H9 (cell line): ENCODE results near the gene SLC5A12. TPM values are rescaled to one million over a fixed set of nuclear protein-coding genes. Genes with fewer than 3 reads are reported as not detected.

ENCODE experiments used
- DNase-seq: peaks from one replicate; pipeline ENCODE4 v3.0.0-alpha.2; 2017
- H2AFZ ChIP-seq: one replicate; pipeline ENCODE4 v1.6.1; 2013; ENCODE audit warnings: mild to moderate bottlenecking, low read length, control low read depth, moderate library complexity
- H2AK5ac ChIP-seq: 2 replicates; pipeline ENCODE4 v1.6.1; 2013; ENCODE audit warnings: low read length, control low read depth, mixed read lengths; ENCODE audit not compliant: insufficient read length
- H2BK120ac ChIP-seq: one replicate; pipeline ENCODE4 v1.6.1; 2013; ENCODE audit warnings: low read depth, mild to moderate bottlenecking, low read length, control low read depth, inconsistent platforms; ENCODE audit not compliant: poor library complexity, severe bottlenecking
- H2BK12ac ChIP-seq: 2 replicates; pipeline ENCODE4 v1.6.1; 2013; ENCODE audit warnings: low read length, control low read depth, mixed read lengths, low read depth; ENCODE audit not compliant: insufficient read length
- H2BK15ac ChIP-seq: 2 replicates; pipeline ENCODE4 v1.6.1; 2013; ENCODE audit warnings: low read depth, low read length, control low read depth
- H2BK20ac ChIP-seq: one replicate; pipeline ENCODE4 v1.6.1; 2013; ENCODE audit warnings: low read depth, mild to moderate bottlenecking, low read length, control low read depth, inconsistent platforms; ENCODE audit not compliant: poor library complexity, severe bottlenecking
- H2BK5ac ChIP-seq: 2 replicates; pipeline ENCODE4 v1.6.1; 2013; ENCODE audit warnings: low read length, control low read depth, mixed read lengths; ENCODE audit not compliant: insufficient read length
- H3K14ac ChIP-seq: 2 replicates; pipeline ENCODE4 v1.6.1; 2013; ENCODE audit warnings: low read length, control low read depth; ENCODE audit not compliant: insufficient read depth
- H3K18ac ChIP-seq: 2 replicates; pipeline ENCODE4 v1.6.1; 2013; ENCODE audit warnings: low read depth, mild to moderate bottlenecking, mixed read lengths, low read length, control low read depth; ENCODE audit not compliant: insufficient read length
- H3K23ac ChIP-seq: 2 replicates; pipeline ENCODE4 v1.6.1; 2013; ENCODE audit warnings: low read length, control low read depth, mixed read lengths, low read depth; ENCODE audit not compliant: insufficient read length
- H3K23me2 ChIP-seq: 2 replicates; pipeline ENCODE4 v1.6.1; 2013; ENCODE audit warnings: low read depth, mild to moderate bottlenecking, mixed read lengths, low read length, control low read depth; ENCODE audit not compliant: insufficient read length, poor library complexity, severe bottlenecking
- H3K27ac ChIP-seq: 2 replicates; pipeline ENCODE4 v1.5.1; 2013; ENCODE audit warnings: low read length, control low read depth, mixed read lengths, low read depth; ENCODE audit not compliant: insufficient read length
- H3K27me3 ChIP-seq: 2 replicates; pipeline ENCODE4 v1.6.1; 2013; ENCODE audit warnings: low read length, control low read depth, inconsistent platforms; ENCODE audit not compliant: insufficient read depth
- H3K4ac ChIP-seq: 2 replicates; pipeline ENCODE4 v1.6.1; 2013; ENCODE audit warnings: low read depth, mild to moderate bottlenecking, control low read depth, inconsistent platforms, low read length, moderate library complexity
- H3K4me1 ChIP-seq: 2 replicates; pipeline ENCODE4 v1.6.1; 2013; ENCODE audit warnings: low read length, control low read depth, inconsistent platforms; ENCODE audit not compliant: insufficient read depth
- H3K4me2 ChIP-seq: 2 replicates; pipeline ENCODE4 v1.6.1; 2013; ENCODE audit warnings: low read length, control low read depth, mixed read lengths; ENCODE audit not compliant: insufficient read length, insufficient read depth
- H3K56ac ChIP-seq: 2 replicates; pipeline ENCODE4 v1.6.1; 2013; ENCODE audit warnings: low read depth, mild to moderate bottlenecking, mixed read lengths, low read length, control low read depth; ENCODE audit not compliant: insufficient read length
- H3K79me1 ChIP-seq: 2 replicates; pipeline ENCODE4 v1.6.1; 2013; ENCODE audit warnings: low read depth, mild to moderate bottlenecking, moderate library complexity, low read length, control low read depth, inconsistent platforms; ENCODE audit not compliant: insufficient read depth, poor library complexity, severe bottlenecking
- H3K79me2 ChIP-seq: 2 replicates; pipeline ENCODE4 v1.6.1; 2013; ENCODE audit warnings: low read length, control low read depth, inconsistent platforms; ENCODE audit not compliant: insufficient read depth
- H3K9ac ChIP-seq: 2 replicates; pipeline ENCODE4 v1.6.1; 2013; ENCODE audit warnings: low read length, control low read depth, mixed read lengths; ENCODE audit not compliant: insufficient read length; ENCODE audit errors: extremely low read depth
- H3K9me3 ChIP-seq: one replicate; pipeline ENCODE4 v1.6.1; 2013; ENCODE audit warnings: low read depth, low read length, inconsistent platforms; ENCODE audit not compliant: control insufficient read depth
- H3T11ph ChIP-seq: one replicate; pipeline ENCODE4 v1.6.1; 2013; ENCODE audit warnings: mild to moderate bottlenecking, low read length, control low read depth, inconsistent platforms
- H4K20me1 ChIP-seq: one replicate; pipeline ENCODE4 v1.6.1; 2013; ENCODE audit not compliant: control insufficient read depth, insufficient read length, insufficient read depth
- H4K5ac ChIP-seq: 2 replicates; pipeline ENCODE4 v1.6.1; 2013; ENCODE audit warnings: low read depth, mild to moderate bottlenecking, mixed read lengths, low read length, control low read depth; ENCODE audit not compliant: insufficient read length
- H4K8ac ChIP-seq: replicated peaks from 2 replicates; pipeline ENCODE4 v1.6.1; 2013; ENCODE audit warnings: low read length, control low read depth, mixed read lengths, low read depth; ENCODE audit not compliant: insufficient read length
- H4K91ac ChIP-seq: 2 replicates; pipeline ENCODE4 v1.6.1; 2013; ENCODE audit warnings: low read depth, mild to moderate bottlenecking, moderate library complexity, mixed read lengths, low read length, control low read depth; ENCODE audit not compliant: insufficient read length
- H3K27ac Mint-ChIP-seq, 3 experiments: 2 replicates in 2 of 3; 3 replicates in 1 of 3; pipeline ENCODE4 v1.8.0; 2020 to 2021; ENCODE audit warnings: mixed read lengths in 3 of 3, mild to moderate bottlenecking in 1 of 3, moderate library complexity in 1 of 3
- H3K27me3 Mint-ChIP-seq: 2 replicates; pipeline ENCODE4 v1.8.0; 2021; ENCODE audit warnings: low read depth, mild to moderate bottlenecking, moderate library complexity, mixed read lengths
- H3K36me3 Mint-ChIP-seq, 3 experiments: 2 replicates in 2 of 3; 3 replicates in 1 of 3; pipeline ENCODE4 v1.8.0; 2020 to 2021; ENCODE audit warnings: low read depth in 3 of 3, mixed read lengths in 3 of 3; ENCODE audit not compliant: insufficient read depth in 1 of 3
- H3K4me1 Mint-ChIP-seq, 2 experiments: 2 replicates each; pipeline ENCODE4 v1.8.0; 2020; ENCODE audit warnings: mixed read lengths in 2 of 2
- H3K4me3 Mint-ChIP-seq, 2 experiments: 2 replicates in 1 of 2; 3 replicates in 1 of 2; pipeline ENCODE4 v1.8.0; 2020 to 2021; ENCODE audit warnings: mild to moderate bottlenecking in 2 of 2, mixed read lengths in 2 of 2, moderate library complexity in 1 of 2
- H3K9me3 Mint-ChIP-seq, 2 experiments: 2 replicates in 1 of 2; 3 replicates in 1 of 2; pipeline ENCODE4 v1.8.0; 2020; ENCODE audit warnings: mild to moderate bottlenecking in 2 of 2, mixed read lengths in 2 of 2, moderate library complexity in 1 of 2
- CTCF ChIP-seq: fragments of 200-600 bp; sonication (generic); conservative IDR thresholded peaks from 3 replicates; pipeline ENCODE4 v1.8.0; 2021; ENCODE audit warnings: antibody characterized with exemption, mild to moderate bottlenecking
- WGBS: extraction: QIAGEN DNeasy Blood & Tissue Kit; methylation state at CpG from one replicate; pipeline ENCODE4 v1.1.7; 2013; ENCODE audit warnings: missing lambda C conversion rate, low lambda C conversion rate, mixed read lengths; ENCODE audit not compliant: insufficient read length; ENCODE audit errors: extremely low coverage; 5-methylcytosine and 5-hydroxymethylcytosine counted together
- total RNA-seq: library from RNA; stranded (reverse); gene quantifications from 2 replicates; pipeline ENCODE4 v1.2.1, GENCODE V29; 2021

Gene SLC5A12
- total RNA-seq, 1 experiment from 2014 or later: 2.7 TPM

- no peak overlapping the region for H3K56ac ChIP-seq
- no peak overlapping the region for H3T11ph ChIP-seq
- DNase-seq: no peak
- no peak overlapping the region for H3K4me2 ChIP-seq
- H2BK5ac ChIP-seq: no peak overlapping the region
- no peak overlapping the region for H2BK120ac ChIP-seq
- Mint-ChIP-seq H3K36me3 (no peaks in the 10 kb centered on the region; a peak in 1 of 7 replicates), H3K9me3 (peaks cover 0 to 4% of the 10 kb centered on the region in 2 experiments; a peak in 3 of 5 replicates), H3K27me3 (no peaks in the 10 kb centered on the region), H3K4me1 (no peaks in the 10 kb centered on the region), H3K27ac (no peak overlapping the region), H3K4me3 (no peak overlapping the region)
- H4K91ac ChIP-seq: no peak overlapping the region
- H3K27me3 ChIP-seq: no peaks in the 10 kb centered on the region
- no peak overlapping the region for H2AFZ ChIP-seq
- no peak overlapping the region for H2BK12ac ChIP-seq
- no peak overlapping the region for H3K14ac ChIP-seq
- H2AK5ac ChIP-seq: no peak overlapping the region
- no peak overlapping the region for H3K23ac ChIP-seq
- H3K9ac ChIP-seq: no peak overlapping the region
- no peaks in the 10 kb centered on the region for H3K79me2 ChIP-seq
- TF ChIP-seq CTCF: no peak
- no peaks in the 10 kb centered on the region for H4K20me1 ChIP-seq
- no peak overlapping the region for H4K5ac ChIP-seq
- no CpG with 5 or more reads among the region's 1 CpG for WGBS
- H3K18ac ChIP-seq: no peak overlapping the region
- no peak overlapping the region for H4K8ac ChIP-seq
- H3K23me2 ChIP-seq: no peaks in the 10 kb centered on the region
- H3K4ac ChIP-seq: no peak overlapping the region
- H3K79me1 ChIP-seq: no peaks in the 10 kb centered on the region
- H2BK15ac ChIP-seq: no peak overlapping the region
- H2BK20ac ChIP-seq: no peak overlapping the region
- H3K9me3 ChIP-seq: no peaks in the 10 kb centered on the region
- H3K4me1 ChIP-seq: no peaks in the 10 kb centered on the region
- no peak overlapping the region for H3K27ac ChIP-seq
Measured at GRCh38 chr11:26731084-26731456, 9.2 kb upstream of the SLC5A12 start.
